Lung (tissue), 12 donors: ENCODE measurements around the gene WDR64. TPM values are rescaled to one million over a fixed set of nuclear protein-coding genes. Genes with fewer than 3 reads are reported as not detected.

Experiments used
- ATAC-seq: fragments of 200-7000 bp; cut with Tn5 transposase; one replicate; pipeline ENCODE4 v1.9.1; 2020; ENCODE audit warnings: moderate number of reproducible peaks; ENCODE audit not compliant: insufficient read depth, low FRiP score
- DNase-seq, 3 donors: peaks; one replicate each; pipeline ENCODE4 v3.0.0-alpha.2; 2013 to 2017
- H3K27ac ChIP-seq, 2 donors: one replicate each; pipeline ENCODE4 v1.5.1; 2013; ENCODE audit warnings: mild to moderate bottlenecking in 2 of 2, moderate library complexity in 2 of 2, control low read depth in 1 of 2, inconsistent platforms in 1 of 2, low read depth in 1 of 2, low read length in 1 of 2
- H3K27me3 ChIP-seq, 3 donors: one replicate each; pipeline ENCODE4 v1.5.1; 2013; ENCODE audit warnings: low read length in 2 of 3; ENCODE audit not compliant: control insufficient read depth in 3 of 3, insufficient read depth in 3 of 3
- H3K36me3 ChIP-seq, 4 donors: one replicate each; pipeline ENCODE4 v1.5.1; 2013; ENCODE audit warnings: low read length in 4 of 4, mild to moderate bottlenecking in 1 of 4, moderate library complexity in 1 of 4; ENCODE audit not compliant: control insufficient read depth in 4 of 4, insufficient read depth in 4 of 4
- H3K4me1 ChIP-seq, 5 donors: one replicate each; pipeline ENCODE4 v1.5.1; 2013; ENCODE audit warnings: low read length in 5 of 5, mild to moderate bottlenecking in 2 of 5, moderate library complexity in 1 of 5; ENCODE audit not compliant: control insufficient read depth in 5 of 5, insufficient read depth in 5 of 5
- H3K4me3 ChIP-seq: one replicate; pipeline ENCODE4 v1.5.1; 2013; ENCODE audit warnings: mild to moderate bottlenecking, control low read depth, moderate library complexity
- H3K9ac ChIP-seq, 2 donors: one replicate each; pipeline ENCODE4 v1.5.1; 2013; ENCODE audit warnings: low read length in 2 of 2, control low read depth in 1 of 2; ENCODE audit not compliant: insufficient read depth in 1 of 2
- H3K9me3 ChIP-seq, 4 donors: one replicate each; pipeline ENCODE4 v1.5.1; 2013; ENCODE audit warnings: low read length in 3 of 4, mild to moderate bottlenecking in 1 of 4, moderate library complexity in 1 of 4; ENCODE audit not compliant: control insufficient read depth in 4 of 4, insufficient read depth in 3 of 4
- CTCF ChIP-seq: IDR thresholded peaks from 2 replicates; pipeline ENCODE4 v1.5.1; 2012; ENCODE audit warnings: mild to moderate bottlenecking; ENCODE audit errors: control extremely low read depth, extremely low read depth
- WGBS, 2 donors: extraction: QIAGEN DNeasy Blood & Tissue Kit; methylation state at CpG; one replicate each; pipeline ENCODE4 v1.1.7; 2013; 5-methylcytosine and 5-hydroxymethylcytosine counted together
- polyA plus RNA-seq, 2 donors: library from polyadenylated mRNA; stranded (reverse); fragments of 200-250 nt; gene quantifications; one replicate each; pipeline ENCODE4 v1.2.1, GENCODE V29; 2013
- total RNA-seq, 2 donors: library from RNA; depleted of rRNA in 1 of 2; stranded (reverse); fragments of >200 nt in 1 of 2; gene quantifications; one replicate each; pipeline ENCODE4 v1.2.1, GENCODE V29; 2014 to 2021
- donor health status: control.
- donor health status: control.
- donor health status: Bipolar disorder and iron deficiency.
- donor health status: healthy.
- donor health status: DM: yes; HTN: yes; CAD: no.

Gene WDR64
- total and polyA plus RNA-seq, 4 donors: not detected

DNA sequence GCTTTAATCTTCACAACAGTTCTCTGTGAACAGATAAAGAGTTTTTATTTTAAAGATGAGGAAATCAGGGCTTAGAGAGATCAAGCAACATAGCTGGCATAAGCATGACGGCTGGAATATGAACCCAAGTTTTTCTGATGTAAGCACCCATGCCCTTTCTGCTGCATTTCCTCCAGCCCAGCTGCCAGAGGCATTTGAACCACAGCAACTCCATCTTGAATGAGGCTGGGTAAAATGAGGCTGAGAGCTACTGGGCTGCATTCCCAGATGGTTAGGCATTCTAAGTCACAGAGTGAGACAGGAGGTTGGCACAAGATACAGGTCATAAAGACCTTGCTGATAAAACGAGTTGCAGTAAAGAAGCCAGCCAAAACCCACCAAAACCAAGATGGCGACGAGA lies 90.0 kb downstream of the WDR64 start:
- no peaks in the 10 kb centered on the region for H3K4me1 ChIP-seq
- WGBS, 2 donors: 76 to 78% methylated on average over 4 of the region's 4 CpGs
- H3K36me3 ChIP-seq: no peaks in the 10 kb centered on the region
- no peak overlapping the region for H3K4me3 ChIP-seq
- H3K27me3 ChIP-seq: no peaks in the 10 kb centered on the region
- no peak for TF ChIP-seq CTCF
- peaks cover 0 to 2% (median 0%) of the 10 kb centered on the region in 4 donors for H3K9me3 ChIP-seq
- H3K27ac ChIP-seq: no peak overlapping the region
- DNase-seq (no peak), ATAC-seq (no peak)
- no peak overlapping the region for H3K9ac ChIP-seq

- Histone ChIP-seq H3K4me1 (no peaks in the 10 kb centered on the region), H3K9me3 (peaks cover 0 to 7% (median 0%) of the 10 kb centered on the region in 4 donors), H3K9ac (no peak overlapping the region), H3K4me3 (no peak overlapping the region), H3K36me3 (no peaks in the 10 kb centered on the region), H3K27ac (no peak overlapping the region), H3K27me3 (no peaks in the 10 kb centered on the region)
- no peak for ATAC-seq
- no peak for TF ChIP-seq CTCF
- no peak for DNase-seq
- 87 to 91% methylated on average over 2 of the region's 2 CpGs for WGBS, 2 donors
These were observed 92.5 kb downstream of the WDR64 start for GRCh38 chr1:241744591-241744990.

- no peak for ATAC-seq
- no peaks in the 10 kb centered on the region for H3K4me1 ChIP-seq
- H3K27ac ChIP-seq: no peak overlapping the region
- no peak overlapping the region for H3K9ac ChIP-seq
- WGBS, 2 donors: 83 to 89% methylated on average over 6 of the region's 6 CpGs
- H3K27me3 ChIP-seq: no peaks in the 10 kb centered on the region
- H3K9me3 ChIP-seq: peaks cover 0 to 7% (median 0%) of the 10 kb centered on the region in 4 donors
- H3K4me3 ChIP-seq: no peak overlapping the region
- DNase-seq: no peak
- no peaks in the 10 kb centered on the region for H3K36me3 ChIP-seq
- TF ChIP-seq CTCF: no peak
These were observed 95.9 kb downstream of the WDR64 start for GRCh38 chr1:241747992-241748391.
